Activated CD8-positive, alpha-beta T cell treated with anti-CD3 and anti-CD28 coated beads for 36 hours (primary cell): ENCODE measurements around the gene ANK3. TPM values are rescaled to one million over a fixed set of nuclear protein-coding genes. Genes with fewer than 3 reads are reported as not detected.

Experiments used
- ATAC-seq: fragments of 200-7000 bp; cut with Tn5 transposase; one replicate; pipeline ENCODE4 v1.10.0; 2021; ENCODE audit warnings: mild to moderate bottlenecking, moderate library complexity
- CTCF ChIA-PET: fragments of 350-600 bp; sonication (Branson Sonifier 250); formaldehyde crosslinking; loops from one replicate; lab custom pipeline; 2021; ENCODE audit warnings: antibody characterized with exemption; lab: Charles Lee
- POLR2A ChIA-PET: fragments of 350-600 bp; sonication (Branson Sonifier 250); formaldehyde crosslinking; loops from one replicate; lab custom pipeline; 2021; ENCODE audit warnings: antibody characterized with exemption; lab: Charles Lee
- DNase-seq: peaks from one replicate; pipeline ENCODE4 v3.0.0-alpha.2; 2020
- H3K27ac Mint-ChIP-seq: one replicate; pipeline ENCODE4 v1.8.0; 2021; ENCODE audit warnings: mild to moderate bottlenecking, mixed read lengths
- H3K27me3 Mint-ChIP-seq: one replicate; pipeline ENCODE4 v1.8.0; 2021; ENCODE audit warnings: mixed read lengths
- H3K36me3 Mint-ChIP-seq: one replicate; pipeline ENCODE4 v1.8.0; 2021; ENCODE audit warnings: low read depth, mixed read lengths
- H3K4me1 Mint-ChIP-seq: one replicate; pipeline ENCODE4 v1.8.0; 2021; ENCODE audit warnings: low read depth, mixed read lengths
- H3K4me3 Mint-ChIP-seq: one replicate; pipeline ENCODE4 v1.8.0; 2021; ENCODE audit warnings: mild to moderate bottlenecking, moderate library complexity, mixed read lengths
- H3K9me3 Mint-ChIP-seq: one replicate; pipeline ENCODE4 v1.8.0; 2021; ENCODE audit warnings: mixed read lengths
- CTCF ChIP-seq: fragments of 200-600 bp; IDR thresholded peaks from one replicate; pipeline ENCODE4 v1.8.0; 2022; ENCODE audit warnings: antibody characterized with exemption, mild to moderate bottlenecking
- intact Hi-C: fragments of 100-400 bp; cut with micrococcal nuclease; formaldehyde crosslinking; loops from one replicate; pipeline ENCODE4 v1.10.0; 2022
- total RNA-seq, 2 experiments: library from RNA; stranded (reverse); gene quantifications; one replicate each; pipeline ENCODE4 v1.2.3, GENCODE V29; 2021

The ANK3 gene
- total RNA-seq, 2 experiments from 2014 or later = 10.3 to 12.0 TPM

GRCh38 chr10:60235001-60235400, 154.7 kb downstream of the ANK3 start:
- Mint-ChIP-seq H3K4me1 (peaks cover 22% of the 10 kb centered on the region), H3K4me3 (no peak overlapping the region), H3K36me3 (no peaks in the 10 kb centered on the region), H3K27ac (no peak overlapping the region), H3K9me3 (no peaks in the 10 kb centered on the region), H3K27me3 (no peaks in the 10 kb centered on the region)
- CTCF ChIA-PET = no interaction called here
- no peak for DNase-seq
- TF ChIP-seq CTCF = no peak
- intact Hi-C loops = no loop called here
- ATAC-seq = no peak
- POLR2A ChIA-PET = interaction anchor here (0.6 kb wide), 1 partner anchor 119 kb away, joined by 3 read pairs; no protein-coding TSS in a partner anchor

- no peak for TF ChIP-seq CTCF
- DNase-seq (no peak), ATAC-seq (no peak)
- ChIA-PET POLR2A (no interaction called here), CTCF (no interaction called here)
- Mint-ChIP-seq H3K27ac (no peak overlapping the region), H3K9me3 (no peaks in the 10 kb centered on the region), H3K27me3 (no peaks in the 10 kb centered on the region), H3K36me3 (no peaks in the 10 kb centered on the region), H3K4me3 (no peak overlapping the region), H3K4me1 (peaks cover 22% of the 10 kb centered on the region)
- intact Hi-C loops = no loop called here
These were observed 155.1 kb downstream of the ANK3 start for GRCh38 chr10:60234551-60234950.

GRCh38 chr10:60230892-60231291, 158.8 kb downstream of the ANK3 start:
- ChIA-PET CTCF (no interaction called here), POLR2A (no interaction called here)
- Mint-ChIP-seq H3K4me1 (no peaks in the 10 kb centered on the region), H3K36me3 (no peaks in the 10 kb centered on the region), H3K27me3 (no peaks in the 10 kb centered on the region), H3K9me3 (no peaks in the 10 kb centered on the region), H3K27ac (no peak overlapping the region), H3K4me3 (no peak overlapping the region)
- no peak for TF ChIP-seq CTCF
- no peak for ATAC-seq
- no peak for DNase-seq
- intact Hi-C loops = no loop called here

GRCh38 chr10:60224066-60224705, 165.5 kb downstream of the ANK3 start:
- ChIA-PET CTCF (no interaction called here), POLR2A (interaction anchor here (0.7 kb wide), 1 partner anchor 511 kb away, joined by 4 read pairs; no protein-coding TSS in a partner anchor)
- Mint-ChIP-seq H3K4me1 (no peaks in the 10 kb centered on the region), H3K4me3 (no peak overlapping the region), H3K9me3 (no peaks in the 10 kb centered on the region), H3K27me3 (no peaks in the 10 kb centered on the region), H3K36me3 (no peaks in the 10 kb centered on the region), H3K27ac (no peak overlapping the region)
- no peak for DNase-seq
- ATAC-seq = no peak
- intact Hi-C loops = no loop called here
- TF ChIP-seq CTCF = no peak

GRCh38 chr10:60222047-60222446, 167.6 kb downstream of the ANK3 start:
- Mint-ChIP-seq H3K9me3 (no peaks in the 10 kb centered on the region), H3K36me3 (no peaks in the 10 kb centered on the region), H3K27ac (no peak overlapping the region), H3K27me3 (peaks cover 4% of the 10 kb centered on the region), H3K4me1 (no peaks in the 10 kb centered on the region), H3K4me3 (no peak overlapping the region)
- intact Hi-C loops = no loop called here
- TF ChIP-seq CTCF = no peak
- ATAC-seq (no peak), DNase-seq (no peak)
- CTCF ChIA-PET = interaction anchor here (1.0 to 1.2 kb wide), 2 partner anchors 12 to 19 kb away, joined by 3 read pairs; no protein-coding TSS in a partner anchor
- POLR2A ChIA-PET = no interaction called here
